ENCODE data around the gene TMTC3. TPM values are rescaled to one million over a fixed set of nuclear protein-coding genes. Genes with fewer than 3 reads are reported as not detected.
"Not testable (repeated sequence)": the region's sequence is repeated elsewhere in the genome, so short reads cannot be mapped to it uniquely, and the experiment has no call there.

TMTC3 gene
- total RNA-seq, 1 donor from 2014 or later: 24.0 TPM

DNA sequence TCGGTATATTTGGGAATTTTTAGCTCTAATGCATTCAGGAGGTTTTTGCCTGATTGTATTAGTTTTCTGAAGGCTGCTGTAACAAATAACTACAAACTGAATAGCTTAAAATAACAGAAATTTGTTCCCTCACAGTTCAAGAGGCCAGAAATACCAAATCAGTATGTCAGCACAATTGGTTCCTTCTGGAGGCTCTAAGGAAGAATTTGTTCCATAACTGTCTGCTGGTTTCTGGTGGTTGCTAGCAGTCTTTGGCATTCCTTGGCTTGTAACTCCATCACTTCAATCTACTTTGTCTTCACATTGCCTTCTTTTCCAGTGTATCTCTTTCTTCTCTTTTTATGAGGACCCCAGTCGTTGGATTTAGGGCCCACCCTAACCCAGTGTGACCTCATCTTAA is 21.3 kb downstream of the TMTC3 start:
- DNase-seq (ENCODE audit: low read depth): no peak

DNA sequence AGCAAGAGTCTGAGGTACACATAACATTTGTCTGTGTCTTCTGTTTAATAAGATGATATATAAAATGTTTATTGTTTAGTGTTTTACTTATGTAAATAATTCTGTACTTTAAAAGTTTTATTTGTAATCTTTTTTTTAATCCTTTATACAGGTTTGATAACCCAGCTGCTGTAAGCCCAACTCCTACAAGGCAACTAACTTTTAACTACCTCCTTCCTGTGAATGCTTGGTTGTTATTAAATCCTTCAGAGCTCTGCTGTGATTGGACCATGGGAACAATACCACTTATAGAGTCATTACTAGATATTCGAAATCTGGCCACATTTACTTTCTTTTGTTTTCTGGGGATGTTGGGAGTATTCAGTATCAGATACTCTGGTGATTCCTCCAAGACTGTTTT is 24.1 kb downstream of the TMTC3 start:
- DNase-seq (ENCODE audit: low read depth): no peak

DNA sequence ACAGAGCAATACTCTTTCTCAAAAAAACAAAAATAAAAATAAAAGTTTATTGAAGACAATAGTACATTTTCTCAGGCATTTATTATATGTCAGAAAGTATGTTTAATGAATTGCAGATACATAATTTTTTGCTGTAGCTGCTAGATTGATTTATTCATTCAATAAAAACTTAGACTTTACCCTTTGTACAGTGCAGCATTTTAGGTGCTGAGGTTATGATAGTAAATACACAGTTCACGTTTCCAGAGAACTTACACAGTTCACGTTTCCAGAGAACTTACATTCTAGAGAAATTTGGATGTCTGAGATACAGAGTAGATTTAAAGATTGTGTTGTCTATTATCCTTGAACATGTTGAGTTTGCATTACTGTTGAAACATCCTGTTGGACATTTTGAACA is 25.3 kb downstream of the TMTC3 start:
- no peak for DNase-seq (ENCODE audit: low read depth)

DNA sequence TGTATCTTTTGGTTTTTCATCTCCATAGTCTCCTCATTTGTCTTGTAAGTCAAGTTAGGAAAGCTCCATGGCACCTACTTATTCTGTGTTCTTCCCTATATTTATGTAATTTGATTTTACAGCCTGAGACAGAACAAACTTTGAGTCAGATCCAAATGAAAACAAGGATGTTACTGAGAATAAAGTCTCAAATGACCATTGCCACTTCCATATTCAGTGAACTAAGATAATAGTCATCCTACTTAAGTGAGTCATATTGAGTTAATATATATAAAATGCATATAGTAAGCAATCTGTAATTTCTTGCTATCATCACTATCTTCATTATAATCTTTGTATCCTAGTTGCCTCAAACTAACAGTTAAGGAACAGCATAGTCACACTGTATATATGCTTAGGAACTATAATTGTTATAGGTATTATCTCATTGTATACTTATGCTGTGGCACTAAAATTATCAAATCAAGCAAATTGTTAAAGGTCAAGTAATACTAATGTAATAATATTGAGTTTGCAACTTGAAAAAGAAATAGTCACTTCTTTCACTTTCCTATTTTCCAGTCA is 30.8 kb downstream of the TMTC3 start:
- no peak for DNase-seq (ENCODE audit: low read depth)

DNA sequence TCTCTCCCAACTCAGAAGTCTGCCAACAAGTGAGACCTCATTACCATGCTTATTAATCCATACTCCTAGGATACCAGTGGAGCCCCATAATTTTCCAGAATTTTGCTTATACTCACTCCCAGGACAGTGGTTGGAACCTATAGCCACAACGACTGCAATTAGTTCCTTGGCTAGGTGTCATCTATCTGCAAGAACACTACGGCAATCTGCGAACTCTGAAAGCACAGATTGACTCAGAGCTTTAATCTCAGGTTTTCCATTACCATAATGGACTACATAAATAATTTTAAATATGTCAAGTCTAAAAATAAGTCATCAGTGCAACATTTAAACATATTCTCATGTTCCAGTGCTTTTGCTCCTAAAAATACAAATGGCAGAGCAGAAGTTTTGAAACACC is 33.4 kb downstream of the TMTC3 start:
- DNase-seq (ENCODE audit: low read depth): no peak

DNA sequence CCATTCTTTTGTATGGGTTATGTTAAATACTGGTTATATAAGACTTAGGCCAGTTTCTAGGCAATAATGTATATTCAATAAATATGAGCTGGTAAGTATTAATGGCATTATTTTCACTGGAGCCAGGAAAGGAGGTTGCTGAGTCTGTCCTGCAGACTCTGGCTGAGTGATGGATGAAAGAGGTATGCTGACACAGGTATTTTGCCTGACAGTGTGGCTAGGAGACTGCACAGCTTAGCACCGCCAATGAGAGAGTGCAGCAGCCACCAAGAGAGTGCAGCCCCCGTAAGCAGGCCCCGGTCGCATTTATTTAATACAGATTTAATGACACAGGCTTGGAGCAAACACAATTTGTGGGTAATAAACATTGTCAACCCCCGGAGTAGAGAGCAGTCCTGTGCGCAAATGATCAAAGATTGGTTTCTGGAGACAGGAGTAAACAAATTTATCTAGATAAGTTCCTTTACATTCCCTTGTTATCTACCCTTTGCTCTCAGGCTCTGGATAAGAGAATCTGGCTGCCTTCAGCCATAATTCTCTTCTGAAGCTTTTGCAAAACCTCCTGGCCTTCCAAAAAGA is 37.4 kb downstream of the TMTC3 start:
- no peak for DNase-seq (ENCODE audit: low read depth)

DNA sequence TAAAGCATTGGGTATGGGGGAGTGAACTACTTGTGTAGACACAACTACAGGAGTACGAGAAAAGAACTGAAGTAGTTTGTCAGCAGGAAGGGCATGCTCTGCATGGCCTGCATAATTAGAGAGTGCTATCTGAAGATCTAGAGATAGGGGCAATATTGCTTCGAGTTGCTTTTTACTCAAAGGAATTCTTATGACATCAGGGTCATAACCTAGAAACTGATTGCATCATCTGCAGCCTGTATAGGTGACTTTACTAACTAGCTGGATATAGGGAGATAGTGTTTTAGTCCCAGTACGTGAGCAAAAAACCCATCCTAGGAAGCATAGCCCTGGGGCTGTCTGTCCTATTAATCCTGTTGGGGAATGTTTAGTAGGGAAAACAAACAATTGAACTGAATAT is 39.8 kb downstream of the TMTC3 start:
- DNase-seq (ENCODE audit: low read depth): no peak

DNA sequence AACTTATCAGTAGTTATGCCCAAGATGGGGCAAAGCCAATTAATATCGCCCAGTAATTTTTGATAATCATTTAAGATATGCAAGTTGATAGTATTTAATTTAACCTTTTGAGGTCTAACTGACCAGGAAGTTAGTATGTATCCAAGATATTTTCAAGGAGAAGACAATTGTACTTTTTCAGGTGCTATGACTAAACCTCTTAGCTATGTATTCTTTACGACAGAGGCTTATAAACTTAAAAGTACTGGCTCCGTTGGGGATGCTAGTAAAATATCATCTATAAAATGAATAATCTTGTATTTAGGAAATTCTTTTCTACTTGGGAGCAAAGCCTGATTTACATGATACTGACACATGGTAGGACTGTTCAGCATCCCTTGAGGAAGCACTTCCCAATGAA is 40.3 kb downstream of the TMTC3 start:
- DNase-seq (ENCODE audit: low read depth): no peak

DNA sequence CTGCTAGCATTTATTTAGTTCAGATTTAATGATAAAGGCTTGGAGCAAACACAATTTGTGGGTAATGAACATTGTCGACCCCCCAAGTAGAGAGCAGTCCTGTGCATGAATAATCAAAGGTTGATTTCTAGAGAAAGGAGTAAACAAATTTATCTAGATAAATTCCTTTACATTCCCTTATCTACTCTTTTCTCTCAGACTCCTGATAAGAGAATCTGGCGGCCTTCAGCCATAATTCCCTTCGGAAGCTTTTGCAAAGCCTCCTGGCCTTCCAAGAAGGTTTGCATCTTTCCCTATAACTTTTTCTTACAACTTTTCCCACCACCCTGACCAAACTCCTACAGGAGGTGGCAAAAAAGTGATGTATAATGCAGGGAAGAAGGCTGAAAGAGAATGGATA is 42.1 kb downstream of the TMTC3 start:
- DNase-seq (ENCODE audit: low read depth): no peak

DNA sequence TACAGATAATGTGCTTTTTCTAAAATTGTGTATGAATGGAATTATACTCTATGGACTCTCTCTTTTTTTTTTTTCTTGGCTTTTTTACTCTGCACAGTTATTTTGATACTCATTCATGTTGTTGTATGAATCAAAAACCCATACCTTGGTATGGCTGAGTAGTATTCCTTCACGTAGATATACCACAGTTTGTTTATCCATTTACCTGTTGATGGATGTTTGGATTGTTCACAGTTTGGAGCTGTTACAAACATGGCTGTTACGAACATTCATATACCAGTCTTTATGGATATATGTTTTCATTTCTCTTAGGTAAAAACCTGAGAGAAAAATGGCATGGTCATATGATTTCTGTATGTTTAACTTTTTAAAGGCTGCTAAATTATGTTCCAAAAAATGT is 43.2 kb downstream of the TMTC3 start:
- no peak for DNase-seq (ENCODE audit: low read depth)

DNA sequence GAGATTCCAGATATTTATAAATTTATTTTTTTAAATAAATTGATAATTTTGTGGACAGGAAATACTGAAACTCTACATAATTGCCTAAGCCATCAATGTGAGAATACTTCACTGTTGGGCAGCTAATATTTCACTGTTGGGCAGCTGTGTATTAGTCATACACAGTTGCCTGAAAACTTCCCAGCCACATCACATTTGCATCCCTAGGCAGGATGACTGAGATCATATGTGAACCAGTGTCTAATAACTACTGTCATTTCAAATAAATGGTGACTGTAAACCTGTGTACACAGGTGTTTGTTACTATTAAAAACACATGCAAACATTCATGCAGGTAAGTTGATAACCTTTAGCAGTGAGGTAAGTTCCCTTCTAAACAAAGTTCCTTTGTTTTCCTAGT is 43.9 kb downstream of the TMTC3 start:
- peak; percentile 81 for DNase-seq (ENCODE audit: low read depth)

DNA sequence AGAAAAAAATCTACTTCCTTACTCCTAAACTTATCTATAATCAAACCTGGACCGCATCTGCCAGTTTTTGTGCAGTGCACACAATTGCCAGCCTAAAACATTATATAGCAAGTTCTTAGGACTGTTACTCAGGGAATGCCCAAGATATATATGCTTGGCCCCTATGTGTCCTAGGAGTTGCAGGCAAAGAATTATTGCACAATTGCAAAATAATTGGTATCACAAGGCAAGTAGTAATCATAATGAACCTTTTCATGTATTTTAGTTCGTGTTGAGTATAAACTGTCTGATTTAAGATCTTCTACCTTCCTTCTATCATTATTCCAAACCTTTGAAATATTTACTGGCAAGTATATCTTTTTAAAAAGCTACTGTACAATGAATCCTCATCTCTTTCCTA is 45.5 kb downstream of the TMTC3 start:
- no peak for DNase-seq (ENCODE audit: low read depth)

DNA sequence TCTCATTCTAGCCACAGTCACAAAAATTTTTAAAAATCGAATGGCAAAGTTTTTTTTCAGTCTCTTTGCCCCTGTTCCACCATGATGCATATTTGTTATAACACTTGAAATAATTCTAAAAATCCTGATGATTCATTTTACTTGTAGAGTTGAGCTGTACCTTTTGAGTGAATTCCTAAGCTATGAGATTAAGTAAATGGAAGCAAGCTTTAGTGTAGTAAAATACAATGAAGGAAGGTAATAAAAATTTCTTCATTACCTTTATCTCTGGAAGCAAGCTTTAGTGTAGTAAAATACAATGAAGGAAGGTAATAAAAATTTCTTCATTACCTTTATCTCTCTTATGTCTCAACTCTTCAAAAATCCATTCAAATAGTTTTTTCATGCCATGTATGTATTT is 46.1 kb downstream of the TMTC3 start:
- DNase-seq (ENCODE audit: low read depth): no peak

DNA sequence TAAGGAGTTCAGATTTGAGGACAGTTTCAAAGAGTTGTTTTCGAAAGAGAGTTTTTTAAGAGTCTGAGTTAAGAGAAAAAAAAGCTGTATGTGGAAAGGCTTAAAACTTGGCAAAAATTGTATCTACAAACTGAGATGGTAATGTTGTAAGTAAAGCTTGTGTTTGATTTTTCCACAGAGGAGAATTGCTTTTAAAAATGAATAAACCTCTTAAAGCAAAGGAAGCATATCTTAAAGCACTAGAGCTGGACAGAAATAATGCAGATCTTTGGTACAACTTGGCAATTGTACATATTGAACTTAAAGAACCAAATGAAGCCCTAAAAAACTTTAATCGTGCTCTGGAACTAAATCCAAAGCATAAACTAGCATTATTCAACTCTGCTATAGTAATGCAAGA is 50.3 kb downstream of the TMTC3 start:
- no peak for DNase-seq (ENCODE audit: low read depth)

DNA sequence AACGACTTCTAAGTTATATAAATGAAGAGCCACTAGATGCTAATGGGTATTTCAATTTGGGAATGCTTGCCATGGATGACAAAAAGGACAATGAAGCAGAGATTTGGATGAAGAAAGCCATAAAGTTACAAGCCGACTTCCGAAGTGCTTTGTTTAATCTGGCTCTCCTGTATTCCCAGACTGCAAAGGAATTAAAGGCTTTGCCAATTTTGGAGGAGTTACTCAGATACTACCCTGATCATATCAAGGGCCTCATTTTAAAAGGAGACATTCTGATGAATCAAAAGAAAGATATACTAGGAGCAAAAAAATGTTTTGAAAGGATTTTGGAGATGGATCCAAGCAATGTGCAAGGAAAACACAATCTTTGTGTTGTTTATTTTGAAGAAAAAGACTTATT is 52.8 kb downstream of the TMTC3 start:
- DNase-seq (ENCODE audit: low read depth): no peak

DNA sequence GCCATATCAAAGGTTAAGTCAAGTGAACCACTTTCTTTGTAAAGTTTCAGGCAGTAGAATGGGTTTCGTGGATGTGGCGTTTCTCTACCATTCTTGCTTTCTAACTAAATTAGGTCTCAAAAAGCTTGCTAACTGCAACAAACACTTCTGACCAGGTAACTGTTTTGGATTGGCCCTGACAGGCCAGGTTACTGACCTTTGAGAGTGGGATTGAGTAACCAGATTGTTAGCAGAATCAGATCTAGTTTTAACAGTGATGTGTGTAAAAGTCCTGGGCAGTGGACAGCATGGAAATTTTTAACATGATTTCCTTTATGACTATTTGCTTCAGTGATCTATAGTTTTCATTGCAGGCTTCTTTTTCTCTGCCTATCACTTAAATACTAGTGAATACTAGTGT is 57.9 kb downstream of the TMTC3 start:
- DNase-seq (ENCODE audit: low read depth): no peak

DNA sequence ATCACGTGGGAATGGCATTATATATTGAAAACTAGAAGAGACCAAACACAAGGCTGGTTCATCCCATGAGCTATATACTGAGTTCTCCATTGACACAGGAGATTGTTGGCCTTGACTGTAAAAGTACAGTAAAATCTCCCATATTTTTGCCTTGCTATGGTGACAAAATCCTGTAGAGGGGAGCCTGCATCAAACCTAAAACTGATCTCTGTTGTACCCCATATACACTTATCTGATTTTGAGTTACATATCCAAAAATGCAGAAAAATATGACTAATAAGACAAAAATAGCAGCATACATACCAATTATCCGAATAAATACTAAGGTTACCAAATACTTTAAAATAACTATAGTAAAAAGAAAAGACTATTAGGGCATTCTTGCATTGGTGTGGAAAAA is 60.4 kb downstream of the TMTC3 start:
- DNase-seq (ENCODE audit: low read depth): no peak

DNA sequence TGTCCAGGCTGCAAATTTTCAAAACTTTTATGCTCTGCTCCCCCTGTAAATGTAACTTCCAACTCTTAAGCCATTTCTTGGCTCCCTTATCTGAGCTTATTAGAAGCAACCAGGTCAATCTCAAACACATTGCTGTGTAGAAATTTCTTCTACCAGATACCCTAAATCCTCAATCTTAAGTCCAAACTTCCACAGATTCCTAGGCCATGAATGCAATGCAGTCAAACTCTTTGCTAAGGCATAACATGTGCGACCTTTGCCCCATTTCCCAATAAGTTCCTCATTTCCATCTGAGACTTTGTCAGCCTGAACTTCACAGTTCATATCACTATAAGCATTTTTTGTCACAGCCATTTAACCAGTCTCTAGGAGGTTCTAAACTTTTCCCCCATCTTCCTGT is 64.5 kb downstream of the TMTC3 start:
- no peak for DNase-seq (ENCODE audit: low read depth)

DNA sequence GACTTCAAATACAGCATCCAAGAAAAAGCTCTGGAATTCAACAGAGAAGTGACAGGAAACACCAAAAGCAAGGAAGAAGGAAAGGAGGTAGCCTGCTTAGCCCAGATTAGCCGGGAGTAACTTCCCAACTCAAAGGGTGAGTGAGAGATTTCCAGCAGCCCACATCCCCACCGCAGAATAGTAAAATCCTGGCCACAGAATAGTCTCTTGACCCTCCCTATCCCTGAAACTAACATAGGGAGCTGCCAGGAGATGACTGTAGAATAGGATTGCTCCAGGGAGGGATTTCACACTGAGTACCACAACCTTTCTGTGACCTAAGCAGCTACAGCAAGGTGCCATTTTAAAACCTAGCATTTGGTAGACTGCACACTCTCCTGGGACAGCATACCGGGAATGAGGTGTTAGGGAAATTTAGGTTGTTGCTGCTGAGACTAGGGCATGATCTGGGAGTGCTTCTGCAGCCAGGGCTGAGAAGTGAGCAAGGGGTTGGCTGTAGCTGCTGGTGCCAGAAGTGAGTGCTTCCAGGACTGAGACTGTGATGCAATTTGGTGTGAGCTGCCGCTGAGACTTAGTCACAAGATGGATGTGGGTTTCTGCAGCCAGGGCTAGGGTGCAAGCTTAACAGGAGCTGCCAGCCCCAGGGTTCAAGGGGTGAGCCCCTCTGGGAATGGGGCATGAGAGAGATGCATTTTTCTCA is 66.0 kb downstream of the TMTC3 start:
- DNase-seq (ENCODE audit: low read depth): peak; percentile 47

DNA sequence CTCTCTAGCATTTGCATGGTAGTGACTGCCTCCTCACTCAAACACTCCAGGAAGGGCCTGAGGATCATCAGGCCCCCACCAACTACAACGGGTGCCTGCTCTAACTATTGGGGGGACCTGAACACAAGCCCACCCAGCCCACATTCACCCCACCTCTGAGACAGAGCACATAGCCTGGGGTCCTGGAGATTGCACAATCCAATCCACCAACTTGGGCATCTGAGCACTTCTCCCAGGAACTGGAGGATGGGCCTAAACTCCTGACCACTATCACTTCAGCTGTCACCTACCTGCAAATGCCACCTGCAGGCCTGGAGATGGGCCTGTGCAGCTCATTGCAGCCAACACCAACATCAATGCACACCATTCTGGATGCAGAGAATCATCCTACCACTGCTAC is 66.6 kb downstream of the TMTC3 start:
- DNase-seq (ENCODE audit: low read depth): no peak

DNA sequence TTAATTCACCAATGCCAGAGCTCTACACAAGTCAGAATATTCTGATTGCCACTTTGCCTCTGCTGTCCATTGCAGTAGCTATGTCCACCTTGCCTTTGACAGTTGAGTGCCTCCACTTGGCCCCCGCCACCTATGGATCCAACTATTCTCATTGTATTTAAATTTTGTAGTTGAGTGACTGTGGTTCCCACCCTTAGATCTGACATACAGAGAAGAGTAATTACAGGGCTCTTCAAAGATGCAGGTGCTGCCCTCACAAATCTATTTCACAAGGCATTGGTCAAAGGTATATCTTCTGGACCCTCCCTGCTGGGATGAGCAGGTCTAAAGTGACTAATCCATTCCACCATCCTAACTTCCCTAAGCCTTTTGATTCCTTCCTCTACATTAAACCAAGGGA is 68.2 kb downstream of the TMTC3 start:
- not testable (repeated sequence) for DNase-seq (ENCODE audit: low read depth)

DNA sequence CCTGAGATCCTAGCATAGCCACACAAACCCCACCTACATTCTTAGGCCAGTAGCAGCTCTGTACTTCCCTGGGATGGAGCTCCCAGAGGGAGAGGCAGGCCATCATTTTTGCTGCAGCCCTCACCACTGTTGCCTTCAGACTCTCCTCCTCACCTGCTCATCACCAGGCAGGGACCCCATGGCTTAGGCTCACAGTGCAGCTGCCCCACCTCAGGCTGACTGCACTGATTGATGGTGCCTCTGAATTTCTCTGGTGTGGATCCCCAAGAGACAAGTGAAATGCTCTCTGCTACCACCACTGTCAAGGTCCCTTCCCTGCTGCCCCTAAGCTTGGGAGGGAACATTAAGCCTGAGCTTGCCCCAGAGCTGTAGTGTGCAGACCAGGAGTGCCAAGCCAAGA is 76.2 kb downstream of the TMTC3 start:
- no peak for DNase-seq (ENCODE audit: low read depth)

DNA sequence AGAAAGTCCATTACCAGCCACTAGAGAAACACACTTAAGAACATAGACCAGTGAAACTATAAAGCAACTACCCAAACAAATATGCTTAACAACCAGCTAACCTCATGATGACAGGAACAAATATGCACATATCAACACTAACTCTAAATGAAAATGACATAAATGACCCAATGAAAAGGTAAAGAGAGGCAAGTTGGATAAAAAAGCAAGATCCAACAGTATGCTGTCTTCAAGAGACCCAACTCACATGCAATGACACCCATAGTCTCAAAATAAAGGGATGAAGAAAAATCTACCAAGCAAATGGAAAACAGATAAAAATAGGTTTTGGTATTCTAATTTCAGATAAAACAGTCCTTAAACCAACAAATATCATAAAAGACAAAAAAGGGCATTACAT is 77.8 kb downstream of the TMTC3 start:
- DNase-seq (ENCODE audit: low read depth): no peak
